Esophagus mucosa (tissue), 1 donor: ENCODE results near the gene ELP2. TPM values are rescaled to one million over a fixed set of nuclear protein-coding genes. Genes with fewer than 3 reads are reported as not detected.
"Not testable (repeated sequence)": the region's sequence is repeated elsewhere in the genome, so short reads cannot be mapped to it uniquely, and the experiment has no call there.

Experiments used
- ATAC-seq: fragments of 200-7000 bp; cut with Tn5 transposase; one replicate; pipeline ENCODE4 v1.9.1; 2020
- total RNA-seq: library from RNA; stranded (reverse); gene quantifications from one replicate; pipeline ENCODE4 v1.2.4, GENCODE V29; 2023
- donor health status: DM: yes; HTN: yes; CAD: no.

The ELP2 gene
- total RNA-seq, 1 donor from 2014 or later, result 45.6 TPM

DNA sequence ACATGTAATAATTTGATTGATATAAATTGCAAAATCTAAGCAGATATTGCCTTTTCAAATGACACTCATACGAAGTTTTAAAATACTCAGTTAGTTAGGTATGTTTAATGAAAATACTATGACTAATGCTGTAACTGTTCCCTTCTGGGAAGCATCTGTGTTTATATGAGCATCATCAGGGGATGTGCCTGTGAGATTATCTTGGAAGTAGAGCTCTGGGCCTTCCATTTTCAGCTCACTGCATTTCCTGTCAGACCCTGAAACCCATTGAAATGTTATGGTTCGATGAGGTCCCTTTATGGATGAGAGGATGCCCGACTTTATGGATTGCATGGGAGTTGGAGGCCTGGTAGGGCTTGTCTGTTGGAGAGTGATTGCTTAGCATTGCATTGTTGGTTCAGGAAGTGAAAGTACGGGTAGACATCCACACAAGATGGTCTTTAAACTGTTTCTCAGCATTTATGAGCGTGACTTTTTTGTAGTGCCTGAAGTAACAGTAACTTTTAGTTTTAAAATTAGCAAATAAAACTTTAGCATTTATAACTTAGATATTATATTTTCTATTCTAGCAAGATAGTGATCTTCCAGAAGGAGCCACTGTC is 28.7 kb downstream of the ELP2 start:
- no peak for ATAC-seq

GRCh38 chr18:36160959-36161371 is 31.3 kb downstream of the ELP2 start:
- peak; percentile 37 for ATAC-seq

GRCh38 chr18:36162981-36163380 is 33.3 kb downstream of the ELP2 start:
- ATAC-seq, result no peak

GRCh38 chr18:36167692-36168218 is 38.1 kb downstream of the ELP2 start:
- no peak for ATAC-seq

GRCh38 chr18:36168296-36168695 is 38.6 kb downstream of the ELP2 start:
- ATAC-seq, result not testable (repeated sequence)

GRCh38 chr18:36169938-36170337 is 40.2 kb downstream of the ELP2 start:
- ATAC-seq, result no peak

GRCh38 chr18:36175481-36175880 is 45.8 kb downstream of the ELP2 start:
- no peak for ATAC-seq

GRCh38 chr18:36176177-36176584 is 46.5 kb downstream of the ELP2 start:
- no peak for ATAC-seq

- peak; percentile 48 for ATAC-seq
These were observed 47.0 kb downstream of the ELP2 start for GRCh38 chr18:36176711-36177110.

DNA sequence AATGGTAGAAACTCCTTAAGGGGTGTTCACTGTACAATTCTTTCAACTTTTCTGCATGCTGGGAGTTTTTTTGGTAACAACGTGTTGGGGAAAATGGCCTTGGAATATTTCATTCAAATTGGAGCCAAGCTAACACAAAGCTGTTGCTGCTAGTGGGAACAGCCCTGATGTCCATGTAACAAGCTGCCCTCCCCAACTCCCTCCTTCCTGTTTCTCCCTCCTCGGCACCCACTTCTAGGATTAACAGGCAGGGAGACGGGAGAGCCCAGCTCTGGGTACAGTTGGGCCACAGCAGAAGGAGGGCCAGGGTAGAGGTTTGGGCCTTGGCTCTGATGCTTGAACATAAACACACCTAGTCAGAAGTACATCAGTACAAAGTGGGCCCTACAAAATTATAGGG is 48.2 kb downstream of the ELP2 start:
- ATAC-seq, result no peak

DNA sequence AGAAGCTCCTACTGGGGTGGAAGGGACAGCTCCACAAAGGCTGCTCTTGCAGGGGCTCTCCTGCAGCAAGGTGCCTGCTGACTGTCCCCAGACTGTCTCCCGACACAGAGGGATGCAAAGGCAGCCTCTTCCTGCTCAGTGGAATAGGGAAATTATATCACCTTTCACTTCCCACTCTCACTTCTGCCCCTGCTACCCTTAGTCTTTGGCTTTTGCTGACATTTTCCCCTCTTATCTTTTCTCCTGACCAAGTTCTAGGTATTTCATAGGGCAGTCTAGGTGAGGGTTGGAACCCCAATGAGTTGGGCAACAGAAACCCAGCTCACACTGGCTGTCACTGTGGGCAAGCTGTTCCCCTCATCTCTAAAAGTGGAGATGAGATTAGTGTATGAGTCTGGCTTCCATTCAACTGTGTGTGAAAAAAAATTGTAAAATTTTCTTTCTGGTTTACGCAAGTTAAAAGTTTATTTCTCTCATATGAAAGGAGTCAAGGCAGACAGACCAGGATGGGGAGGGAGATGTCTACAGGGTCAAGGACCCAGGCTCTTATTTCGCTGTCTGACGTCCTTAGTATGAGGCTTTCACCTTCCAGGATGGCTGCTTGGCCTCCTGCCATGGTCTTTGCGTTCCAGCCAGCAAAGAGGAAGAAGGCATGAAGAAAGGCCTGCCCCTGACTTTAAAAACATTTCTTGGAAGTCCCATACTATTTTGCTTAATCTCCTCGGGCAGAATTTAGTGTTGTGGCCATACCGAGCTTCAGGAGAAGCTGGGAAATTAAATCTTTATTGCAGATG is 50.1 kb downstream of the ELP2 start:
- ATAC-seq, result peak; percentile 18

DNA sequence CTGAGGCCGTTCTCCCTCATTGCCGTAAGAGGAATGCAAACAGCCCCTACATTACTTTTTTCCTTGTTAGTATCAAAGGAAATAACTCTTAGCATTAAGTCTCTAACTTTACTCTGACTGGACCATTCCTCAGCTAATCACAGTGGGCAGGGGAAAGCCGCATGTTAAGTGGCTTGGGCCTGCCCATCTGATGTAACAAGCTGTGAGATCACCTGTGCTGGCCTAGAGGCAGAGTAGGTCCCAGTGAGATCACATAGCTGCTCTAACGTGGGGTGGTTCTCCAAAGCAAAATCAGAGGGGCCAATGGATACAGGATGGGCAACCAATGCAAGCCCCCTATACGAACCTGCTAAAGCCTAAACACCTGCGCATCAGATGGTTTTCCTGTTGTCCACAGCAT is 51.7 kb downstream of the ELP2 start:
- ATAC-seq, result no peak

DNA sequence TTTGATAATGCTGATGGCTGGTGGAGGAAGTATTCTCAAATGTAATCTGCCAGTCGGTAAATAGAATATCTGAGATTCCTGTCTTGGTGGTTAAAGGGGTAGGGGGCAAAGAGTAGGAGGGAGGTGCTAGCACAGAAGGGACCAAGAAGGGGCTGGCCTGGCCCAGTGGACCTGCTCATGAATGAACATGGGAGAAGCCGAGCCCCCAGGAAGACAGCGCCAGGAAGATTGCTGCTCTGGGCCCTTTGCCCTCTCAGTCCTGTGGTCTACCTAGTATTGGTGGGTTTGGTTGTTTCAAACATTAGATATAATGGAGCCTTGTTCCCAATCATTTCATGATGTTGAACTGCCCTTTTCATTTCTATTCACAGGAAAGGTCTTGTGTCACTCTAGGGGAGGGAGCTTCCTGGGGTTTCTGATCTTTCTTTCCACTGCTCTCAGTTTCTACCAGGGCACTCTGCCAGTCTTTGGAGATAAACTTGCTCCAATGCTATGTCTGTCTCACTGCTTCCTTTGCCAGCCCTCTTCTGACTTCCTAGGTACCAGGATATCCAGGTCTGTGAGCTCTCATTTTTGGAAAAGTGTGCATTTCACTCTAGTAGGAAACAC is 52.3 kb downstream of the ELP2 start:
- ATAC-seq, result no peak

DNA sequence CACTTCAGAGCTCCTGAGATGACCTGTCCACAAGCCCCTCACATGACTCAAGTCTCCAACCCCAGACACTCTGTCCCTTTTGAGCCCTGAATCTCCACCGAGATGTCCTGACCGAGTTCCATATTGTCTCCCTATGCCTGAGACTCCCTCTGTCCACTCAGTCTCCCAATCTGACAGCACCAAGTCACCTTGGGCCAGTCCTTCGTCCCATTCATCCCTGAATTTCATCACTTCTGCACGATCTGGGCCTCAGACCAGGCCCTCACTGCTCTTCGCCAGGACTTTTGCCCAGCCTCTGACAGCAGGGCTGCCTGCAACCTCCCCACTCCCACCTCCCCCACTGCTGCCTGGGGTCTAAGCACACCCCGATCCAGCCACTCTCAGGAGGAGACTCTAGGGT is 53.3 kb downstream of the ELP2 start:
- no peak for ATAC-seq

- no peak for ATAC-seq
These were observed 54.3 kb downstream of the ELP2 start for GRCh38 chr18:36183987-36184386.

- no peak for ATAC-seq
These were observed 55.5 kb downstream of the ELP2 start for GRCh38 chr18:36185157-36185556.

- no peak for ATAC-seq
These were observed 56.3 kb downstream of the ELP2 start for GRCh38 chr18:36185901-36186460.

- peak; percentile 52 for ATAC-seq
These were observed 56.9 kb downstream of the ELP2 start for GRCh38 chr18:36186461-36187192.

DNA sequence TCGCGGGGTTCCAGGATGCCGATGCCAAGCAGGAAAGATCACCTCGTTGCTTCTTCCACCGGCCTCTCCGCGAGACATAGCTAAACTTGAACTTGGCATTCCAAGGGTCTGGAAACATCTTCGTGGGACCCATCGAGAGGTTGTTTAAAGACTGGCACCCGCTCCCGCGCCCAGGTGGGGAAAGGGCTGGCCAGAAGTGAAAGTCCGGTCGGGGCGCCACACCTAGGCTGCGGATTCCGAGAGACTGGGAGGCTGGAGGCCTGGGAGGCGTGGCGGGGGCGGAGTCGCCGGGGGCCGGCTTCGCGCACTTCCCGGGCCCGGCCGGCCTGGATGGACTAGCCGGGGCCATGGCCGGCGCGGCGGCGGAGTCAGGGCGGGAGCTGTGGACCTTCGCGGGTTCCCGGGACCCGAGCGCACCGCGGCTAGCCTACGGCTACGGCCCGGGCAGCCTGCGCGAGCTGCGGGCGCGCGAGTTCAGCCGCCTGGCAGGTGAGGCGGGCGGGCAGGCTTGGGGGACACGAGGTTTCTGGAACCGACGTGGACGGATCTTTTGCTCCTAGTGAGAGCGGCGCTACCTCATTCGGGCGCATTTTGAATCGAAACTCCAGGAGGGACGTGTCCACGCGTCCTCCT is 57.6 kb downstream of the ELP2 start, which contains the start of gene MOCOS:
MOCOS (plus strand) TSS at position 305 of the 633 bp plus-strand sequence; CDS start at position 348, 43 bp downstream.
- ATAC-seq, result peak; percentile 84

GRCh38 chr18:36187826-36188721 is 58.4 kb downstream of the ELP2 start:
- peak; percentile 81 for ATAC-seq

- ATAC-seq, result peak; percentile 33
These were observed 59.2 kb downstream of the ELP2 start for GRCh38 chr18:36188916-36189315.
